WTC11 (cell line): ENCODE data around the gene PVALEF. TPM values are rescaled to one million over a fixed set of nuclear protein-coding genes. Genes with fewer than 3 reads are reported as not detected.

Experiments used
- ATAC-seq: fragments of 200-7000 bp; cut with Tn5 transposase; 2 replicates; pipeline ENCODE4 v1.10.0; 2021; ENCODE audit warnings: mild to moderate bottlenecking, moderate library complexity
- CTCF ChIA-PET: fragments of 300-600 bp; sonication (Branson Sonifier 250); formaldehyde crosslinking; loops from one replicate; lab custom pipeline; 2021; ENCODE audit warnings: antibody characterized with exemption; lab: Charles Lee
- POLR2A ChIA-PET: fragments of 350-600 bp; sonication (Branson Sonifier 250); formaldehyde crosslinking; loops from one replicate; lab custom pipeline; 2021; ENCODE audit warnings: antibody characterized with exemption; lab: Charles Lee
- DNase-seq: peaks from one replicate; pipeline ENCODE4 v3.0.0; 2021; ENCODE audit warnings: low spot score
- H3K27ac Mint-ChIP-seq: 2 replicates; pipeline ENCODE4 v1.8.0; 2021; ENCODE audit warnings: mixed read lengths
- H3K27me3 Mint-ChIP-seq: 2 replicates; pipeline ENCODE4 v1.8.0; 2021; ENCODE audit warnings: low read depth, mild to moderate bottlenecking, moderate library complexity, mixed read lengths
- H3K36me3 Mint-ChIP-seq: 2 replicates; pipeline ENCODE4 v1.8.0; 2021; ENCODE audit warnings: mixed read lengths
- H3K4me1 Mint-ChIP-seq: 2 replicates; pipeline ENCODE4 v1.8.0; 2022; ENCODE audit warnings: mixed read lengths
- H3K4me3 Mint-ChIP-seq: 2 replicates; pipeline ENCODE4 v1.8.0; 2021; ENCODE audit warnings: mild to moderate bottlenecking, moderate library complexity, mixed read lengths
- H3K9me3 Mint-ChIP-seq: 2 replicates; pipeline ENCODE4 v1.8.0; 2021; ENCODE audit warnings: mixed read lengths
- FOXJ3 ChIP-seq: sonication (generic); formaldehyde crosslinking; IDR thresholded peaks from 2 replicates; pipeline ENCODE4 v1.9.0; 2021; ENCODE audit warnings: missing genetic modification reagents, mild to moderate bottlenecking, borderline replicate concordance
- HMGA2 ChIP-seq: fragments of 250-450 bp; sonication (Bioruptor Pico); IDR thresholded peaks from 2 replicates; pipeline ENCODE4 v1.4.0; 2021; ENCODE audit warnings: mild to moderate bottlenecking, moderate library complexity
- IRF2 ChIP-seq: sonication (generic); formaldehyde crosslinking; IDR thresholded peaks from 2 replicates; pipeline ENCODE4 v1.8.0; 2022; ENCODE audit warnings: low read depth, missing genetic modification reagents, borderline replicate concordance
- KAT7 ChIP-seq: sonication (generic); formaldehyde crosslinking; IDR thresholded peaks from 2 replicates; pipeline ENCODE4 v1.8.1; 2023; ENCODE audit warnings: missing genetic modification reagents, mild to moderate bottlenecking, borderline replicate concordance
- RORB ChIP-seq: fragments of 250-450 bp; sonication (Bioruptor Pico); IDR thresholded peaks from 2 replicates; pipeline ENCODE4 v1.9.0; 2021; ENCODE audit warnings: mild to moderate bottlenecking
- TCF7 ChIP-seq: sonication (generic); formaldehyde crosslinking; IDR thresholded peaks from 2 replicates; pipeline ENCODE4 v1.8.0; 2022; ENCODE audit warnings: mild to moderate bottlenecking, low read depth, missing genetic modification reagents, moderate library complexity
- TEAD1 ChIP-seq: sonication (generic); formaldehyde crosslinking; IDR thresholded peaks from 2 replicates; pipeline ENCODE4 v1.8.0; 2022; ENCODE audit warnings: mild to moderate bottlenecking, missing genetic modification reagents
- TEAD4 ChIP-seq: sonication (generic); formaldehyde crosslinking; IDR thresholded peaks from 2 replicates; pipeline ENCODE4 v1.8.0; 2022; ENCODE audit warnings: mild to moderate bottlenecking, missing genetic modification reagents
- ZNF138 ChIP-seq: sonication (generic); formaldehyde crosslinking; conservative IDR thresholded peaks from 2 replicates; pipeline ENCODE4 v1.8.1; 2022; ENCODE audit warnings: mild to moderate bottlenecking, moderate library complexity, missing genetic modification reagents
- ZNF219 ChIP-seq: sonication (generic); formaldehyde crosslinking; IDR thresholded peaks from 2 replicates; pipeline ENCODE4 v1.8.0; 2023; ENCODE audit warnings: missing genetic modification reagents, mild to moderate bottlenecking, borderline replicate concordance
- total RNA-seq: library from RNA; stranded (reverse); gene quantifications from 3 replicates; pipeline ENCODE4 v1.2.3, GENCODE V29; 2021
- TF ChIP-seq, protein P1 (sequence below): sonication (generic); formaldehyde crosslinking; IDR thresholded peaks from 2 replicates; pipeline ENCODE4 v1.8.1; 2022; ENCODE audit warnings: mild to moderate bottlenecking, missing genetic modification reagents, moderate library complexity, borderline replicate concordance
- TF ChIP-seq, protein P2 (sequence below): sonication (generic); formaldehyde crosslinking; conservative IDR thresholded peaks from 2 replicates; pipeline ENCODE4 v1.8.1; 2022; ENCODE audit warnings: mild to moderate bottlenecking, missing genetic modification reagents
- TF ChIP-seq, protein P3 (sequence below): fragments of 250-450 bp; sonication (Bioruptor Pico); IDR thresholded peaks from 2 replicates; pipeline ENCODE4 v1.9.0; 2021; ENCODE audit warnings: mild to moderate bottlenecking, borderline replicate concordance
- TF ChIP-seq, protein P4 (sequence below): fragments of 200-600 bp; IDR thresholded peaks from 2 replicates; pipeline ENCODE4 v1.8.0; 2022; ENCODE audit warnings: antibody characterized with exemption
- TF ChIP-seq, protein P5 (sequence below): sonication (generic); formaldehyde crosslinking; conservative IDR thresholded peaks from 2 replicates; pipeline ENCODE4 v1.8.1; 2023; ENCODE audit warnings: mild to moderate bottlenecking, low read depth, missing genetic modification reagents, moderate library complexity

The PVALEF gene
- total RNA-seq, 1 experiment from 2014 or later, result not detected

DNA sequence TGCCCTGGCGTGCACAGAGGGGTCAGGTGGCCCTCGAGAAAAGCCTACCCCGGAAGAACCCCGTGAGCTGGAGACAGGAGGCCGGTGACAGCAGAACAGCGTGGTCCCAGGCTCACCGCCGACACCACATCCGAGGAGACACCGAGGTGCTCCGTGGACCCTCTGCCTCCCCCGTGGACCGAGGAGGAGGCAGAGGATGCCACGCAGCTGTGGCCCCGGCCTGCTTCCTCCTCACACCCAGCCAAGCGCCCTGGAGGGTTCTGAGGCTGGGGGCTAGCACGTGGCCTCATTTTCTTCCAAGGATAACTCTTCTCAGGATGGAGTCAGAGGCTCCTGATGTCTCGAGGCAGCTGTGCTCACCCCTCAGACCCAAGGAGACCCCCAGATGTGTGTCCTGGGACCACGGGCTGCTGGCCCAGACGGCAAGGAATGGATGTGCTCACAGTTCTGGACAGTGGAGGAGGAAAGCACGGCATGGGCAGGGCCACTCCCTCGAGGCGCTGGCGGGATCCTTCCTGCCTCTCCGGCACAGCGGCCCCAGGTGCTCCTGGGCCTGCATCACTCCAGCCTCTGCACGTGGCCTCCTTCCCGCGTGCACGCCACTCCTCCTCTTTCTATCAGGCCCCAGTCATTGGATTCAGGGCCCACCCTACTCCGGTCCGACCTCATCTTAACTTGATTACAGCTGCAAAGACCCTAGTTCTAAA lies 4.4 kb upstream of the PVALEF start:
- peak overlapping the region; percentile 68 for H3K27ac Mint-ChIP-seq
- no peaks in the 10 kb centered on the region for H3K9me3 Mint-ChIP-seq
- ATAC-seq, result no peak
- TF ChIP-seq TEAD1, result no peak
- no peak for TF ChIP-seq IRF2 (CRISPR knock-in tag)
- TF ChIP-seq, protein P1, sequence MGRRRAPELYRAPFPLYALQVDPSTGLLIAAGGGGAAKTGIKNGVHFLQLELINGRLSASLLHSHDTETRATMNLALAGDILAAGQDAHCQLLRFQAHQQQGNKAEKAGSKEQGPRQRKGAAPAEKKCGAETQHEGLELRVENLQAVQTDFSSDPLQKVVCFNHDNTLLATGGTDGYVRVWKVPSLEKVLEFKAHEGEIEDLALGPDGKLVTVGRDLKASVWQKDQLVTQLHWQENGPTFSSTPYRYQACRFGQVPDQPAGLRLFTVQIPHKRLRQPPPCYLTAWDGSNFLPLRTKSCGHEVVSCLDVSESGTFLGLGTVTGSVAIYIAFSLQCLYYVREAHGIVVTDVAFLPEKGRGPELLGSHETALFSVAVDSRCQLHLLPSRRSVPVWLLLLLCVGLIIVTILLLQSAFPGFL (CRISPR knock-in tag), result no peak
- no peak for TF ChIP-seq TEAD4 (CRISPR knock-in tag)
- no peak for TF ChIP-seq HMGA2 (CRISPR knock-in tag)
- TF ChIP-seq ZNF219 (CRISPR knock-in tag), result no peak
- TF ChIP-seq KAT7 (CRISPR knock-in tag), result no peak
- TF ChIP-seq, protein P2, sequence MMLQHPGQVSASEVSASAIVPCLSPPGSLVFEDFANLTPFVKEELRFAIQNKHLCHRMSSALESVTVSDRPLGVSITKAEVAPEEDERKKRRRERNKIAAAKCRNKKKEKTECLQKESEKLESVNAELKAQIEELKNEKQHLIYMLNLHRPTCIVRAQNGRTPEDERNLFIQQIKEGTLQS, result no peak
- no peak for TF ChIP-seq FOXJ3 (CRISPR knock-in tag)
- TF ChIP-seq ZNF138 (CRISPR knock-in tag), result no peak
- TF ChIP-seq, protein P3, sequence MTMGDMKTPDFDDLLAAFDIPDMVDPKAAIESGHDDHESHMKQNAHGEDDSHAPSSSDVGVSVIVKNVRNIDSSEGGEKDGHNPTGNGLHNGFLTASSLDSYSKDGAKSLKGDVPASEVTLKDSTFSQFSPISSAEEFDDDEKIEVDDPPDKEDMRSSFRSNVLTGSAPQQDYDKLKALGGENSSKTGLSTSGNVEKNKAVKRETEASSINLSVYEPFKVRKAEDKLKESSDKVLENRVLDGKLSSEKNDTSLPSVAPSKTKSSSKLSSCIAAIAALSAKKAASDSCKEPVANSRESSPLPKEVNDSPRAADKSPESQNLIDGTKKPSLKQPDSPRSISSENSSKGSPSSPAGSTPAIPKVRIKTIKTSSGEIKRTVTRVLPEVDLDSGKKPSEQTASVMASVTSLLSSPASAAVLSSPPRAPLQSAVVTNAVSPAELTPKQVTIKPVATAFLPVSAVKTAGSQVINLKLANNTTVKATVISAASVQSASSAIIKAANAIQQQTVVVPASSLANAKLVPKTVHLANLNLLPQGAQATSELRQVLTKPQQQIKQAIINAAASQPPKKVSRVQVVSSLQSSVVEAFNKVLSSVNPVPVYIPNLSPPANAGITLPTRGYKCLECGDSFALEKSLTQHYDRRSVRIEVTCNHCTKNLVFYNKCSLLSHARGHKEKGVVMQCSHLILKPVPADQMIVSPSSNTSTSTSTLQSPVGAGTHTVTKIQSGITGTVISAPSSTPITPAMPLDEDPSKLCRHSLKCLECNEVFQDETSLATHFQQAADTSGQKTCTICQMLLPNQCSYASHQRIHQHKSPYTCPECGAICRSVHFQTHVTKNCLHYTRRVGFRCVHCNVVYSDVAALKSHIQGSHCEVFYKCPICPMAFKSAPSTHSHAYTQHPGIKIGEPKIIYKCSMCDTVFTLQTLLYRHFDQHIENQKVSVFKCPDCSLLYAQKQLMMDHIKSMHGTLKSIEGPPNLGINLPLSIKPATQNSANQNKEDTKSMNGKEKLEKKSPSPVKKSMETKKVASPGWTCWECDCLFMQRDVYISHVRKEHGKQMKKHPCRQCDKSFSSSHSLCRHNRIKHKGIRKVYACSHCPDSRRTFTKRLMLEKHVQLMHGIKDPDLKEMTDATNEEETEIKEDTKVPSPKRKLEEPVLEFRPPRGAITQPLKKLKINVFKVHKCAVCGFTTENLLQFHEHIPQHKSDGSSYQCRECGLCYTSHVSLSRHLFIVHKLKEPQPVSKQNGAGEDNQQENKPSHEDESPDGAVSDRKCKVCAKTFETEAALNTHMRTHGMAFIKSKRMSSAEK (CRISPR knock-in tag), result no peak
- no peak for TF ChIP-seq TCF7 (CRISPR knock-in tag)
- no peak for TF ChIP-seq RORB (CRISPR knock-in tag)
- CTCF ChIA-PET, result interaction anchor here (1.6 kb wide), 1 partner anchor 59 kb away, joined by 3 read pairs; no protein-coding TSS in a partner anchor
- no peak for DNase-seq
- no peaks in the 10 kb centered on the region for H3K36me3 Mint-ChIP-seq
- no peaks in the 10 kb centered on the region for H3K27me3 Mint-ChIP-seq
- H3K4me3 Mint-ChIP-seq, result no peak overlapping the region
- POLR2A ChIA-PET, result no interaction called here
- H3K4me1 Mint-ChIP-seq, result no peaks in the 10 kb centered on the region

DNA sequence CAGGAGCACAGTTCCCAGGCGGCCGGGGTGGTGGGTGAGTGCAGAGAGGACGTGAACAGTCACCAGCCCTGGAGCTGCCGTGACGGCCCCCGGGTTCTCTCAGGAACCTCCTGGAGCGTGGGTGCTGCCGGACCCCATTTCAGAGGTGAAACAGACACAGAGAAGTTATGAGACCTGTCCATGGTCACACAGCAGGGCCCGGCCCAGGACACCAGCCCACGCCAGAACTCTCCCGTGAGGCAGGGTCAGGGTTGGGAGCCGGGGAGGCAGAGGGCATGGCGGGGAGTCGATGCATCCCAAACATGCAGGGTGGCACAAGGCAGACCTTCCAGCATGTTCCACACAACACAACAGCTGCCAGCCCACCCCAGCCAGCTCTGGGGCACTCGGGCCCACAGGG lies 3.8 kb upstream of the PVALEF start:
- DNase-seq (no peak), ATAC-seq (no peak)
- H3K27ac Mint-ChIP-seq, result peak overlapping the region; percentile 68
- ChIA-PET POLR2A (no interaction called here), CTCF (interaction anchor here (0.5 kb wide), 1 partner anchor 171 kb away, joined by 4 read pairs; no protein-coding TSS in a partner anchor)
- H3K4me3 Mint-ChIP-seq, result no peak overlapping the region
- peaks cover under 1% of the 10 kb centered on the region; the same call in 1 of the 2 replicates for H3K27me3 Mint-ChIP-seq
- H3K9me3 Mint-ChIP-seq, result no peaks in the 10 kb centered on the region
- H3K4me1 Mint-ChIP-seq, result no peaks in the 10 kb centered on the region
- TF ChIP-seq, protein P4, sequence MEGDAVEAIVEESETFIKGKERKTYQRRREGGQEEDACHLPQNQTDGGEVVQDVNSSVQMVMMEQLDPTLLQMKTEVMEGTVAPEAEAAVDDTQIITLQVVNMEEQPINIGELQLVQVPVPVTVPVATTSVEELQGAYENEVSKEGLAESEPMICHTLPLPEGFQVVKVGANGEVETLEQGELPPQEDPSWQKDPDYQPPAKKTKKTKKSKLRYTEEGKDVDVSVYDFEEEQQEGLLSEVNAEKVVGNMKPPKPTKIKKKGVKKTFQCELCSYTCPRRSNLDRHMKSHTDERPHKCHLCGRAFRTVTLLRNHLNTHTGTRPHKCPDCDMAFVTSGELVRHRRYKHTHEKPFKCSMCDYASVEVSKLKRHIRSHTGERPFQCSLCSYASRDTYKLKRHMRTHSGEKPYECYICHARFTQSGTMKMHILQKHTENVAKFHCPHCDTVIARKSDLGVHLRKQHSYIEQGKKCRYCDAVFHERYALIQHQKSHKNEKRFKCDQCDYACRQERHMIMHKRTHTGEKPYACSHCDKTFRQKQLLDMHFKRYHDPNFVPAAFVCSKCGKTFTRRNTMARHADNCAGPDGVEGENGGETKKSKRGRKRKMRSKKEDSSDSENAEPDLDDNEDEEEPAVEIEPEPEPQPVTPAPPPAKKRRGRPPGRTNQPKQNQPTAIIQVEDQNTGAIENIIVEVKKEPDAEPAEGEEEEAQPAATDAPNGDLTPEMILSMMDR, result no peak
- TF ChIP-seq, protein P5, sequence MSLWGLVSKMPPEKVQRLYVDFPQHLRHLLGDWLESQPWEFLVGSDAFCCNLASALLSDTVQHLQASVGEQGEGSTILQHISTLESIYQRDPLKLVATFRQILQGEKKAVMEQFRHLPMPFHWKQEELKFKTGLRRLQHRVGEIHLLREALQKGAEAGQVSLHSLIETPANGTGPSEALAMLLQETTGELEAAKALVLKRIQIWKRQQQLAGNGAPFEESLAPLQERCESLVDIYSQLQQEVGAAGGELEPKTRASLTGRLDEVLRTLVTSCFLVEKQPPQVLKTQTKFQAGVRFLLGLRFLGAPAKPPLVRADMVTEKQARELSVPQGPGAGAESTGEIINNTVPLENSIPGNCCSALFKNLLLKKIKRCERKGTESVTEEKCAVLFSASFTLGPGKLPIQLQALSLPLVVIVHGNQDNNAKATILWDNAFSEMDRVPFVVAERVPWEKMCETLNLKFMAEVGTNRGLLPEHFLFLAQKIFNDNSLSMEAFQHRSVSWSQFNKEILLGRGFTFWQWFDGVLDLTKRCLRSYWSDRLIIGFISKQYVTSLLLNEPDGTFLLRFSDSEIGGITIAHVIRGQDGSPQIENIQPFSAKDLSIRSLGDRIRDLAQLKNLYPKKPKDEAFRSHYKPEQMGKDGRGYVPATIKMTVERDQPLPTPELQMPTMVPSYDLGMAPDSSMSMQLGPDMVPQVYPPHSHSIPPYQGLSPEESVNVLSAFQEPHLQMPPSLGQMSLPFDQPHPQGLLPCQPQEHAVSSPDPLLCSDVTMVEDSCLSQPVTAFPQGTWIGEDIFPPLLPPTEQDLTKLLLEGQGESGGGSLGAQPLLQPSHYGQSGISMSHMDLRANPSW (CRISPR knock-in tag), result no peak
- no peak for TF ChIP-seq KAT7 (CRISPR knock-in tag)
- TF ChIP-seq, all 79 proteins: peak for 0
- H3K36me3 Mint-ChIP-seq, result no peaks in the 10 kb centered on the region
